Stimulated activated CD4-positive, alpha-beta T cell treated with anti-CD3 and anti-CD28 coated beads, Interleukin-15, amount 100 ng/mL, for 1 hour (primary cell): ENCODE measurements around the gene EFCAB10.

Experiments
- DNase-seq, 2 donors: peaks; one replicate each; pipeline ENCODE4 v3.0.0-alpha.2; 2020; ENCODE audit warnings: low read depth in 1 of 2, low spot score in 1 of 2

EFCAB10 gene

GRCh38 chr7:105581066-105581811 is at the start of gene EFCAB10:
Gene EFCAB10, minus strand, starts transcription at chr7:105581493. Its CDS starts 30 bp downstream, at chr7:105581463.
- peak in 1 of 2 donors; percentile 24 for DNase-seq

- no peak for DNase-seq
These were observed 44.7 kb upstream of the EFCAB10 start for GRCh38 chr7:105625986-105626385.

GRCh38 chr7:105623906-105624305 is 42.6 kb upstream of the EFCAB10 start:
- no peak for DNase-seq

GRCh38 chr7:105623378-105623777 is 42.1 kb upstream of the EFCAB10 start:
- DNase-seq: no peak

- DNase-seq: no peak
These were observed 40.9 kb upstream of the EFCAB10 start for GRCh38 chr7:105622106-105622731.

GRCh38 chr7:105621617-105622016 is 40.3 kb upstream of the EFCAB10 start:
- DNase-seq: no peak

GRCh38 chr7:105621176-105621575 is 39.9 kb upstream of the EFCAB10 start:
- no peak for DNase-seq

- no peak for DNase-seq
These were observed 38.3 kb upstream of the EFCAB10 start for GRCh38 chr7:105619590-105619989.

- DNase-seq: no peak
These were observed 36.7 kb upstream of the EFCAB10 start for GRCh38 chr7:105618016-105618296.

- no peak for DNase-seq
These were observed 36.2 kb upstream of the EFCAB10 start for GRCh38 chr7:105617280-105618015.

GRCh38 chr7:105614341-105614840 is 33.1 kb upstream of the EFCAB10 start:
- no peak for DNase-seq

GRCh38 chr7:105613611-105614330 is 32.5 kb upstream of the EFCAB10 start:
- no peak for DNase-seq

- DNase-seq: no peak
These were observed 31.5 kb upstream of the EFCAB10 start for GRCh38 chr7:105612806-105613205.

- no peak for DNase-seq
These were observed 30.8 kb upstream of the EFCAB10 start for GRCh38 chr7:105611856-105612775.

- DNase-seq: no peak
These were observed 29.1 kb upstream of the EFCAB10 start for GRCh38 chr7:105610165-105610930.

GRCh38 chr7:105602325-105603305 is 21.3 kb upstream of the EFCAB10 start:
- no peak for DNase-seq

- DNase-seq: no peak
These were observed 19.6 kb upstream of the EFCAB10 start for GRCh38 chr7:105600720-105601550.

- DNase-seq: no peak
These were observed 18.3 kb upstream of the EFCAB10 start for GRCh38 chr7:105599551-105599950.
